GM23338 (cell line): ENCODE measurements around the gene ZNF492. TPM values are rescaled to one million over a fixed set of nuclear protein-coding genes. Genes with fewer than 3 reads are reported as not detected.

Experiments used
- ATAC-seq: fragments of 200-7000 bp; cut with Tn5 transposase; 3 replicates; pipeline ENCODE4 v1.9.1; 2020
- DNase-seq: peaks from one replicate; pipeline ENCODE4 v3.0.0-alpha.2; 2015; ENCODE audit warnings: low spot score
- H2AFZ ChIP-seq: fragments of 200-600 bp; sonication (generic); 2 replicates; pipeline ENCODE4 v1.8.0; 2016; ENCODE audit warnings: antibody characterized with exemption, mild to moderate bottlenecking, moderate library complexity
- H3F3A ChIP-seq: fragments of 200-600 bp; sonication (generic); replicated peaks from 2 replicates; pipeline ENCODE4 v1.8.0; 2017; ENCODE audit warnings: antibody characterized with exemption, mixed run types, low read depth
- H3K27ac ChIP-seq: fragments of 200-600 bp; sonication (generic); 2 replicates; pipeline ENCODE4 v1.6.1; 2016; ENCODE audit warnings: low read depth
- H3K27me3 ChIP-seq: fragments of 200-600 bp; sonication (generic); 2 replicates; pipeline ENCODE4 v1.8.0; 2016; ENCODE audit warnings: mild to moderate bottlenecking, mixed run types, moderate library complexity; ENCODE audit not compliant: insufficient read depth
- H3K36me3 ChIP-seq: fragments of 200-600 bp; sonication (generic); 2 replicates; pipeline ENCODE4 v1.8.0; 2016; ENCODE audit warnings: mild to moderate bottlenecking; ENCODE audit not compliant: insufficient read depth
- H3K4me1 ChIP-seq: fragments of 200-600 bp; sonication (generic); 2 replicates; pipeline ENCODE4 v1.8.0; 2016; ENCODE audit warnings: mild to moderate bottlenecking, moderate library complexity; ENCODE audit not compliant: insufficient read depth
- H3K4me2 ChIP-seq: fragments of 200-600 bp; sonication (generic); 2 replicates; pipeline ENCODE4 v1.7.1; 2017; ENCODE audit warnings: mixed run types
- H3K4me3 ChIP-seq: fragments of 200-600 bp; sonication (generic); 2 replicates; pipeline ENCODE4 v1.6.1; 2016; ENCODE audit warnings: mixed run types
- H3K79me2 ChIP-seq: fragments of 200-600 bp; sonication (generic); replicated peaks from 2 replicates; pipeline ENCODE4 v1.8.0; 2017; ENCODE audit warnings: mild to moderate bottlenecking; ENCODE audit not compliant: insufficient read depth
- H3K9me2 ChIP-seq: fragments of 200-600 bp; sonication (generic); 2 replicates; pipeline ENCODE4 v1.8.0; 2017; ENCODE audit not compliant: insufficient read depth
- H4K20me1 ChIP-seq: fragments of 200-600 bp; sonication (generic); replicated peaks from 2 replicates; pipeline ENCODE4 v1.8.0; 2017; ENCODE audit warnings: mild to moderate bottlenecking; ENCODE audit not compliant: insufficient read depth
- H3K27ac Mint-ChIP-seq: 2 replicates; pipeline ENCODE4 v1.8.0; 2020; ENCODE audit warnings: inconsistent platforms, mild to moderate bottlenecking, moderate library complexity, mixed read lengths
- H3K27me3 Mint-ChIP-seq: 3 replicates; pipeline ENCODE4 v1.8.0; 2022; ENCODE audit warnings: low read depth, mild to moderate bottlenecking, moderate library complexity, mixed read lengths, inconsistent platforms; ENCODE audit not compliant: insufficient read depth, poor library complexity
- H3K36me3 Mint-ChIP-seq: 3 replicates; pipeline ENCODE4 v1.8.0; 2021; ENCODE audit warnings: low read depth, mild to moderate bottlenecking, inconsistent platforms, moderate library complexity, mixed read lengths
- H3K4me1 Mint-ChIP-seq: 3 replicates; pipeline ENCODE4 v1.8.0; 2020; ENCODE audit warnings: mild to moderate bottlenecking, inconsistent platforms, mixed read lengths
- H3K4me3 Mint-ChIP-seq: 3 replicates; pipeline ENCODE4 v1.8.0; 2021; ENCODE audit warnings: moderate library complexity, mild to moderate bottlenecking, inconsistent platforms, mixed read lengths
- H3K9me3 Mint-ChIP-seq: 3 replicates; pipeline ENCODE4 v1.8.0; 2020; ENCODE audit warnings: moderate library complexity, mild to moderate bottlenecking, inconsistent platforms, mixed read lengths
- CREB1 ChIP-seq: fragments of 250-450 bp; sonication (Bioruptor Pico); IDR thresholded peaks from 2 replicates; pipeline ENCODE4 v1.5.0; 2020; ENCODE audit warnings: low read depth, mild to moderate bottlenecking, moderate library complexity
- EZH2 ChIP-seq: fragments of 200-600 bp; sonication (generic); IDR thresholded peaks from one replicate; pipeline ENCODE4 v1.8.0; 2017; ENCODE audit warnings: antibody characterized with exemption, mild to moderate bottlenecking, low read depth; ENCODE audit not compliant: unreplicated experiment
- EZH2phosphoT487 ChIP-seq: fragments of 200-600 bp; sonication (generic); IDR thresholded peaks from one replicate; pipeline ENCODE4 v1.8.1; 2018; ENCODE audit warnings: antibody characterized with exemption; ENCODE audit not compliant: unreplicated experiment
- JUNB ChIP-seq: IDR thresholded peaks from one replicate; pipeline ENCODE4 v1.6.1; 2016; ENCODE audit warnings: antibody characterized with exemption; ENCODE audit not compliant: unreplicated experiment
- NANOG ChIP-seq: IDR thresholded peaks from 2 replicates; pipeline ENCODE4 v1.6.1; 2016; ENCODE audit warnings: antibody characterized with exemption, borderline replicate concordance
- POLR2AphosphoS5 ChIP-seq: IDR thresholded peaks from 2 replicates; pipeline ENCODE4 v1.6.1; 2016; ENCODE audit warnings: antibody characterized with exemption, low read depth
- STAT1 ChIP-seq: IDR thresholded peaks from one replicate; pipeline ENCODE4 v1.6.1; 2016; ENCODE audit warnings: antibody characterized with exemption; ENCODE audit not compliant: unreplicated experiment
- ZNF114 ChIP-seq: fragments of 250-450 bp; sonication (Bioruptor Pico); IDR thresholded peaks from 2 replicates; pipeline ENCODE4 v1.5.0; 2020; ENCODE audit warnings: mild to moderate bottlenecking, moderate library complexity
- ZNF331 ChIP-seq: fragments of 250-450 bp; sonication (Bioruptor Pico); IDR thresholded peaks from 2 replicates; pipeline ENCODE4 v1.5.0; 2020; ENCODE audit warnings: low read depth, mild to moderate bottlenecking, moderate library complexity
- polyA plus RNA-seq: library from polyadenylated mRNA; unstranded; fragments of >200 nt; fragmentation: Nextera tagmentation; extraction: Ambion mirVana; gene quantifications from 2 replicates; pipeline ENCODE4 v1.2.1, GENCODE V29; 2016
- total RNA-seq: library from RNA; depleted of rRNA; stranded (reverse); fragments of >200 nt; shearing (Covaris generic); gene quantifications from 2 replicates; pipeline ENCODE4 v1.2.3, GENCODE V29; 2014
- TF ChIP-seq, protein P1 (sequence below): IDR thresholded peaks from one replicate; pipeline ENCODE4 v1.6.1; 2018; ENCODE audit warnings: antibody characterized with exemption; ENCODE audit not compliant: unreplicated experiment
- TF ChIP-seq, protein P2 (sequence below), 2 experiments: fragments of 200-600 bp in 1 of 2; sonication (generic) in 1 of 2; conservative IDR thresholded peaks; 2 replicates each; pipeline versions ENCODE4 v1.5.1 to v1.6.1; 2016 to 2017; ENCODE audit warnings: antibody characterized with exemption in 2 of 2, low read depth in 2 of 2, mild to moderate bottlenecking in 2 of 2, moderate library complexity in 1 of 2
- TF ChIP-seq, protein P3 (sequence below): IDR thresholded peaks from 2 replicates; pipeline ENCODE4 v1.6.1; 2016; ENCODE audit warnings: antibody characterized with exemption

ZNF492 gene
- total and polyA plus RNA-seq, 2 experiments from 2014 or later, result 0.21 to 0.26 TPM

DNA sequence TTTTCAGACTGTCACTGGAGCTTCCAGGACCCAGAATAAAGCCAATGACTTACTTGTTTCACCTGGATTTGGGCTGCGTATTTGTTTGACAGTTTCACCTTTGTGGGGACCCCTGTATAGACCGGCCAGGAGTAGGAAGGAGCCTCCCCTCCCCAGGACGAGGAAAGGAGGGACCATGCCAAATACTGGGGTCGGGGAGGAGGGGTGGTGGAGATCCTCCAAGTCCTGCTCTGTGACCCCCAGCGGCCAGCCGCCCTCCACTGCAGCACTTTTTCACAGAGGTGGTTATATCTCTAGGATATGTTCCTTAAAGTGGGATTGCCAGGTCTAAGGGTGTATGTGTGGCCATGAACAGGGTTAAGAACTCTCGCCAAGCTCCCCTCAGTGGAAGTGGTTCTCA is 25.7 kb upstream of the ZNF492 start (continued):
- TF ChIP-seq, protein P1, sequence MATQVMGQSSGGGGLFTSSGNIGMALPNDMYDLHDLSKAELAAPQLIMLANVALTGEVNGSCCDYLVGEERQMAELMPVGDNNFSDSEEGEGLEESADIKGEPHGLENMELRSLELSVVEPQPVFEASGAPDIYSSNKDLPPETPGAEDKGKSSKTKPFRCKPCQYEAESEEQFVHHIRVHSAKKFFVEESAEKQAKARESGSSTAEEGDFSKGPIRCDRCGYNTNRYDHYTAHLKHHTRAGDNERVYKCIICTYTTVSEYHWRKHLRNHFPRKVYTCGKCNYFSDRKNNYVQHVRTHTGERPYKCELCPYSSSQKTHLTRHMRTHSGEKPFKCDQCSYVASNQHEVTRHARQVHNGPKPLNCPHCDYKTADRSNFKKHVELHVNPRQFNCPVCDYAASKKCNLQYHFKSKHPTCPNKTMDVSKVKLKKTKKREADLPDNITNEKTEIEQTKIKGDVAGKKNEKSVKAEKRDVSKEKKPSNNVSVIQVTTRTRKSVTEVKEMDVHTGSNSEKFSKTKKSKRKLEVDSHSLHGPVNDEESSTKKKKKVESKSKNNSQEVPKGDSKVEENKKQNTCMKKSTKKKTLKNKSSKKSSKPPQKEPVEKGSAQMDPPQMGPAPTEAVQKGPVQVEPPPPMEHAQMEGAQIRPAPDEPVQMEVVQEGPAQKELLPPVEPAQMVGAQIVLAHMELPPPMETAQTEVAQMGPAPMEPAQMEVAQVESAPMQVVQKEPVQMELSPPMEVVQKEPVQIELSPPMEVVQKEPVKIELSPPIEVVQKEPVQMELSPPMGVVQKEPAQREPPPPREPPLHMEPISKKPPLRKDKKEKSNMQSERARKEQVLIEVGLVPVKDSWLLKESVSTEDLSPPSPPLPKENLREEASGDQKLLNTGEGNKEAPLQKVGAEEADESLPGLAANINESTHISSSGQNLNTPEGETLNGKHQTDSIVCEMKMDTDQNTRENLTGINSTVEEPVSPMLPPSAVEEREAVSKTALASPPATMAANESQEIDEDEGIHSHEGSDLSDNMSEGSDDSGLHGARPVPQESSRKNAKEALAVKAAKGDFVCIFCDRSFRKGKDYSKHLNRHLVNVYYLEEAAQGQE, result no peak
- TF ChIP-seq ZNF114 (no peak), JUNB (no peak), STAT1 (no peak), EZH2 (no peak), CREB1 (CRISPR knock-in tag) (no peak), ZNF331 (CRISPR knock-in tag) (no peak), POLR2AphosphoS5 (no peak), NANOG (no peak)
- TF ChIP-seq, protein P2, sequence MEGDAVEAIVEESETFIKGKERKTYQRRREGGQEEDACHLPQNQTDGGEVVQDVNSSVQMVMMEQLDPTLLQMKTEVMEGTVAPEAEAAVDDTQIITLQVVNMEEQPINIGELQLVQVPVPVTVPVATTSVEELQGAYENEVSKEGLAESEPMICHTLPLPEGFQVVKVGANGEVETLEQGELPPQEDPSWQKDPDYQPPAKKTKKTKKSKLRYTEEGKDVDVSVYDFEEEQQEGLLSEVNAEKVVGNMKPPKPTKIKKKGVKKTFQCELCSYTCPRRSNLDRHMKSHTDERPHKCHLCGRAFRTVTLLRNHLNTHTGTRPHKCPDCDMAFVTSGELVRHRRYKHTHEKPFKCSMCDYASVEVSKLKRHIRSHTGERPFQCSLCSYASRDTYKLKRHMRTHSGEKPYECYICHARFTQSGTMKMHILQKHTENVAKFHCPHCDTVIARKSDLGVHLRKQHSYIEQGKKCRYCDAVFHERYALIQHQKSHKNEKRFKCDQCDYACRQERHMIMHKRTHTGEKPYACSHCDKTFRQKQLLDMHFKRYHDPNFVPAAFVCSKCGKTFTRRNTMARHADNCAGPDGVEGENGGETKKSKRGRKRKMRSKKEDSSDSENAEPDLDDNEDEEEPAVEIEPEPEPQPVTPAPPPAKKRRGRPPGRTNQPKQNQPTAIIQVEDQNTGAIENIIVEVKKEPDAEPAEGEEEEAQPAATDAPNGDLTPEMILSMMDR (conservative IDR thresholded peaks at IDR 0.05; ENCODE audit: low read depth in 2 of 2), result no peak
- TF ChIP-seq, protein P3, sequence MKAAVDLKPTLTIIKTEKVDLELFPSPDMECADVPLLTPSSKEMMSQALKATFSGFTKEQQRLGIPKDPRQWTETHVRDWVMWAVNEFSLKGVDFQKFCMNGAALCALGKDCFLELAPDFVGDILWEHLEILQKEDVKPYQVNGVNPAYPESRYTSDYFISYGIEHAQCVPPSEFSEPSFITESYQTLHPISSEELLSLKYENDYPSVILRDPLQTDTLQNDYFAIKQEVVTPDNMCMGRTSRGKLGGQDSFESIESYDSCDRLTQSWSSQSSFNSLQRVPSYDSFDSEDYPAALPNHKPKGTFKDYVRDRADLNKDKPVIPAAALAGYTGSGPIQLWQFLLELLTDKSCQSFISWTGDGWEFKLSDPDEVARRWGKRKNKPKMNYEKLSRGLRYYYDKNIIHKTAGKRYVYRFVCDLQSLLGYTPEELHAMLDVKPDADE, result no peak

DNA sequence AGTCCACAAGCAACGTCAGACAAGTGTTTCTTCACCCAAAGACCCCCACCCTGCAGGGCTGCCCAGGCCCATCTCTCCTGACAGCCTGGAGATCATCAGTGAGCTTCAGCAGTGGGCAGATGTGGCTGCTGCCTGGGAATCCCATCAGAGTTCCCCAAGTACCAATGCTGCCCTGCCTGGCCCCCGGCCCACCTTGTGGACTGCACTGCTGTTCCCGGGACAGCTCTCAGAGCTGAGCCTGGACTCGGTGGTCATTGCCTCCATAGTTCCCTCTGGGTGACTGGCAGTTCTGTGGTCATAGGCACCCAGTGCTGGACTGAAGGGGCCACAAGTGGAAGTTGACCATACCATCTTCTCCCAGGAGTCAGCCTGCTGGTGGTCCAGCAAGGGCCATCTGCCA is 24.5 kb upstream of the ZNF492 start:
- H2AFZ ChIP-seq, result no peak overlapping the region
- Mint-ChIP-seq H3K9me3 (peaks cover 100% of the 10 kb centered on the region), H3K4me3 (no peak overlapping the region), H3K4me1 (no peaks in the 10 kb centered on the region; the same call in 2 of the 3 replicates), H3K27me3 (peaks cover 12% of the 10 kb centered on the region), H3K36me3 (peaks cover 59% of the 10 kb centered on the region), H3K27ac (no peak overlapping the region)
- H3K79me2 ChIP-seq, result no peaks in the 10 kb centered on the region
- no peaks in the 10 kb centered on the region for H3K9me2 ChIP-seq
- DNase-seq (no peak), ATAC-seq (no peak)
- no peaks in the 10 kb centered on the region for H3K4me1 ChIP-seq
- no peaks in the 10 kb centered on the region for H3K27me3 ChIP-seq
- H3K4me2 ChIP-seq, result no peak overlapping the region
- H3K4me3 ChIP-seq, result no peak overlapping the region
- H3K36me3 ChIP-seq, result peaks cover 8% of the 10 kb centered on the region
- H4K20me1 ChIP-seq, result no peaks in the 10 kb centered on the region
- H3F3A ChIP-seq, result no peaks in the 10 kb centered on the region
- no peak overlapping the region for H3K27ac ChIP-seq
- no peak for TF ChIP-seq ZNF331 (CRISPR knock-in tag)
- TF ChIP-seq ZNF114, result no peak
- TF ChIP-seq, protein P1, result no peak
- no peak for TF ChIP-seq EZH2phosphoT487
